ENCODE data around the gene IDI1.
"Not testable (repeated sequence)": the region's sequence is repeated elsewhere in the genome, so short reads cannot be mapped to it uniquely, and the experiment has no call there.

Gene IDI1

DNA sequence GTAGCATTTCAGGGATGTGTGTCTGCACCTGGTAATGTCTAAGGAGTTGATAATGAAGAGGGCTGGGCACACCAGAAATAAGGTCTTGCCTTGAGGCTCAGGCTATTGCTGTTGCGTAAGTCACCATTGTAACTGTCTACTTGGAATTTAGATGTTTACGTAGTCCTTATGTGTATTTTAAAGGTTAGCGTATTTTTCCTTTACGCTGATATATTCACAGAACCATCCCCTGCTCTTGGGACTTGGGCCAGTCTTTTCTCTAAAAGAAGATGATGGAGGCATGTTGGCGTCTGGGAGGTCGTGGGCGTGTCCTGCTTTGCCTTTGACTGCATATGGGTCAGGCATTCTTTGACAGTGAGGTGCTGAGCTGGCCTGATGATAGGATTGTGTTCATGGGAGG is 22.0 kb upstream of the IDI1 start:
- peaks cover 7% of the 10 kb centered on the region for H4K20me1 ChIP-seq (ENCODE audit: insufficient read depth, low read length, poor library complexity, severe bottlenecking)
- no peaks in the 10 kb centered on the region for H3K9me3 ChIP-seq (ENCODE audit: insufficient read depth, low read depth, low read length)
- no peaks in the 10 kb centered on the region for H3F3A ChIP-seq (ENCODE audit: low read depth)
- no peak overlapping the region for H3K4me2 ChIP-seq (ENCODE audit: low read depth, low read length, poor library complexity, severe bottlenecking)
- no peaks in the 10 kb centered on the region for H3K9me2 ChIP-seq (replicated peaks; ENCODE audit: low read depth, low read length)
- peaks cover 16% of the 10 kb centered on the region; the same call in 1 of the 2 replicates for H3K36me3 ChIP-seq (ENCODE audit: insufficient read depth, low read length)
- H3K4me3 ChIP-seq (ENCODE audit: low read length, poor library complexity, severe bottlenecking): no peak overlapping the region
- no peak overlapping the region for H3K9ac ChIP-seq (ENCODE audit: low read depth, low read length, poor library complexity, severe bottlenecking)
- peaks cover 15% of the 10 kb centered on the region for H3K79me2 ChIP-seq (ENCODE audit: insufficient read depth, low read length)
- TF ChIP-seq EZH2phosphoT487 (IDR thresholded peaks at IDR 0.05; ENCODE audit: borderline replicate concordance): no peak
- TF ChIP-seq, protein P1, sequence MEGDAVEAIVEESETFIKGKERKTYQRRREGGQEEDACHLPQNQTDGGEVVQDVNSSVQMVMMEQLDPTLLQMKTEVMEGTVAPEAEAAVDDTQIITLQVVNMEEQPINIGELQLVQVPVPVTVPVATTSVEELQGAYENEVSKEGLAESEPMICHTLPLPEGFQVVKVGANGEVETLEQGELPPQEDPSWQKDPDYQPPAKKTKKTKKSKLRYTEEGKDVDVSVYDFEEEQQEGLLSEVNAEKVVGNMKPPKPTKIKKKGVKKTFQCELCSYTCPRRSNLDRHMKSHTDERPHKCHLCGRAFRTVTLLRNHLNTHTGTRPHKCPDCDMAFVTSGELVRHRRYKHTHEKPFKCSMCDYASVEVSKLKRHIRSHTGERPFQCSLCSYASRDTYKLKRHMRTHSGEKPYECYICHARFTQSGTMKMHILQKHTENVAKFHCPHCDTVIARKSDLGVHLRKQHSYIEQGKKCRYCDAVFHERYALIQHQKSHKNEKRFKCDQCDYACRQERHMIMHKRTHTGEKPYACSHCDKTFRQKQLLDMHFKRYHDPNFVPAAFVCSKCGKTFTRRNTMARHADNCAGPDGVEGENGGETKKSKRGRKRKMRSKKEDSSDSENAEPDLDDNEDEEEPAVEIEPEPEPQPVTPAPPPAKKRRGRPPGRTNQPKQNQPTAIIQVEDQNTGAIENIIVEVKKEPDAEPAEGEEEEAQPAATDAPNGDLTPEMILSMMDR (conservative IDR thresholded peaks at IDR 0.05; ENCODE audit: low read length): no peak
- no peak overlapping the region for H2AFZ ChIP-seq (ENCODE audit: low read length)
- H3K27me3 ChIP-seq (ENCODE audit: insufficient read depth, low read length, poor library complexity, severe bottlenecking): no peaks in the 10 kb centered on the region
- H3K4me1 ChIP-seq (ENCODE audit: insufficient read depth, low read length, poor library complexity, severe bottlenecking): peaks cover 23% of the 10 kb centered on the region

- H3K9me3 ChIP-seq (ENCODE audit: insufficient read depth, low read depth, low read length): no peaks in the 10 kb centered on the region
- peaks cover 14% of the 10 kb centered on the region; the same call in 1 of the 2 replicates for H3K36me3 ChIP-seq (ENCODE audit: insufficient read depth, low read length)
- H3K9me2 ChIP-seq (replicated peaks; ENCODE audit: low read depth, low read length): no peaks in the 10 kb centered on the region
- H3K79me2 ChIP-seq (ENCODE audit: insufficient read depth, low read length): peaks cover 23% of the 10 kb centered on the region
- no peak overlapping the region for H2AFZ ChIP-seq (ENCODE audit: low read length)
- H3K9ac ChIP-seq (ENCODE audit: low read depth, low read length, poor library complexity, severe bottlenecking): peak overlapping the region; percentile 51
- peak overlapping the region; percentile 46 for H3K4me3 ChIP-seq (ENCODE audit: low read length, poor library complexity, severe bottlenecking)
- no peaks in the 10 kb centered on the region for H3K27me3 ChIP-seq (ENCODE audit: insufficient read depth, low read length, poor library complexity, severe bottlenecking)
- peaks cover 44% of the 10 kb centered on the region for H3K4me1 ChIP-seq (ENCODE audit: insufficient read depth, low read length, poor library complexity, severe bottlenecking)
- H4K20me1 ChIP-seq (ENCODE audit: insufficient read depth, low read length, poor library complexity, severe bottlenecking): peaks cover 12% of the 10 kb centered on the region
- TF ChIP-seq, protein P1 (conservative IDR thresholded peaks at IDR 0.05; ENCODE audit: low read length): no peak
- no peak for TF ChIP-seq EZH2phosphoT487 (IDR thresholded peaks at IDR 0.05; ENCODE audit: borderline replicate concordance)
- H3F3A ChIP-seq (ENCODE audit: low read depth): 0 out of 2 replicates have a peak, but pooled peaks cover under 1% of the 10 kb centered on the region
- peak overlapping the region; percentile 64 for H3K4me2 ChIP-seq (ENCODE audit: low read depth, low read length, poor library complexity, severe bottlenecking)
Measured at GRCh38 chr10:1068380-1069361, 19.8 kb upstream of the IDI1 start.

- peaks cover 32% of the 10 kb centered on the region for H3K79me2 ChIP-seq (ENCODE audit: insufficient read depth, low read length)
- not testable (repeated sequence) for H3K27me3 ChIP-seq (ENCODE audit: insufficient read depth, low read length, poor library complexity, severe bottlenecking); H3K9ac ChIP-seq (ENCODE audit: low read depth, low read length, poor library complexity, severe bottlenecking); H3K4me2 ChIP-seq (ENCODE audit: low read depth, low read length, poor library complexity, severe bottlenecking); H3K9me3 ChIP-seq (ENCODE audit: insufficient read depth, low read depth, low read length); H3K9me2 ChIP-seq (replicated peaks; ENCODE audit: low read depth, low read length); H2AFZ ChIP-seq (ENCODE audit: low read length); H3K36me3 ChIP-seq (ENCODE audit: insufficient read depth, low read length); H3K4me3 ChIP-seq (ENCODE audit: low read length, poor library complexity, severe bottlenecking)
- H3F3A ChIP-seq (ENCODE audit: low read depth): peaks cover 18% of the 10 kb centered on the region
- H4K20me1 ChIP-seq (ENCODE audit: insufficient read depth, low read length, poor library complexity, severe bottlenecking): peaks cover 24% of the 10 kb centered on the region
- H3K4me1 ChIP-seq (ENCODE audit: insufficient read depth, low read length, poor library complexity, severe bottlenecking): peaks cover 63% of the 10 kb centered on the region
Measured at GRCh38 chr10:1066734-1067133, 17.8 kb upstream of the IDI1 start.

Measured in Loucy (cell line).